ENCODE data around the gene RELT.

Gene RELT

GRCh38 chr11:73348838-73349237 is 27.4 kb upstream of the RELT start:
- no peak for DNase-seq (ENCODE audit: low read depth)

- no peak for DNase-seq (ENCODE audit: low read depth)
Measured at GRCh38 chr11:73349633-73350032, 26.6 kb upstream of the RELT start.

- DNase-seq (ENCODE audit: low read depth): peak; percentile 31
Measured at GRCh38 chr11:73350908-73351636, 25.1 kb upstream of the RELT start.

- no peak for DNase-seq (ENCODE audit: low read depth)
Measured at GRCh38 chr11:73353422-73353821, 22.8 kb upstream of the RELT start.

- no peak for DNase-seq (ENCODE audit: low read depth)
Measured at GRCh38 chr11:73355109-73355508, 21.1 kb upstream of the RELT start.

GRCh38 chr11:73356979-73357860 is 19.0 kb upstream of the RELT start:
- DNase-seq (ENCODE audit: low read depth): no peak

- DNase-seq (ENCODE audit: low read depth): no peak
Measured at GRCh38 chr11:73358071-73358470, 18.1 kb upstream of the RELT start.

- no peak for DNase-seq (ENCODE audit: low read depth)
Measured at GRCh38 chr11:73359341-73359740, 16.9 kb upstream of the RELT start.

- DNase-seq (ENCODE audit: low read depth): no peak
Measured at GRCh38 chr11:73359930-73360742, 16.1 kb upstream of the RELT start.

- no peak for DNase-seq (ENCODE audit: low read depth)
Measured at GRCh38 chr11:73360743-73361369, 15.3 kb upstream of the RELT start.

GRCh38 chr11:73361953-73362776 is 14.0 kb upstream of the RELT start:
- no peak for DNase-seq (ENCODE audit: low read depth)

GRCh38 chr11:73363147-73363546 is 13.1 kb upstream of the RELT start:
- no peak for DNase-seq (ENCODE audit: low read depth)

GRCh38 chr11:73365352-73366264 is 10.6 kb upstream of the RELT start:
- no peak for DNase-seq (ENCODE audit: low read depth)

- no peak for DNase-seq (ENCODE audit: low read depth)
Measured at GRCh38 chr11:73366265-73366610, 10.0 kb upstream of the RELT start.

- DNase-seq (ENCODE audit: low read depth): no peak
Measured at GRCh38 chr11:73366953-73367352, 9.2 kb upstream of the RELT start.

- DNase-seq (ENCODE audit: low read depth): no peak
Measured at GRCh38 chr11:73367482-73368024, 8.6 kb upstream of the RELT start.

GRCh38 chr11:73372375-73372993 is 3.7 kb upstream of the RELT start:
- DNase-seq (ENCODE audit: low read depth): no peak

GRCh38 chr11:73374151-73374550 is 2.0 kb upstream of the RELT start:
- no peak for DNase-seq (ENCODE audit: low read depth)

- DNase-seq (ENCODE audit: low read depth): no peak
Measured at GRCh38 chr11:73375830-73376159, 404 bp upstream of the RELT start.
